Endothelial cell of umbilical vein (primary cell): ENCODE results near the gene APBA2. TPM values are rescaled to one million over a fixed set of nuclear protein-coding genes. Genes with fewer than 3 reads are reported as not detected.

Experiments used
- BruUV-seq: library from RNA; stranded (reverse); fragments of 400-500 nt; replicated peaks from 2 replicates; lab custom pipeline; 2021; lab: Mats Ljungman, UMichigan
- CTCF ChIA-PET: fragments of 300-600, 350-600 bp; sonication (Branson Sonifier 250); formaldehyde crosslinking; loops from one replicate; lab custom pipeline; 2021; ENCODE audit warnings: antibody characterized with exemption, inconsistent platforms; lab: Charles Lee
- POLR2A ChIA-PET: fragments of 300-600, 350-600 bp; sonication (Branson Sonifier 250); formaldehyde crosslinking; loops from one replicate; lab custom pipeline; 2021; ENCODE audit warnings: antibody characterized with exemption, inconsistent platforms; lab: Charles Lee
- DNase-seq: peaks from one replicate; pipeline ENCODE4 v3.0.0-alpha.2; 2011; ENCODE audit warnings: low read depth, low spot score
- FAIRE-seq: peaks from 2 replicates; lab custom pipeline; 2011; peaks lifted over from hg19 to GRCh38; lab: Jason Lieb, UNC
- H2AFZ ChIP-seq: 2 replicates; pipeline ENCODE4 v1.6.0; 2012; ENCODE audit warnings: low read depth, low read length, control low read depth, inconsistent platforms
- H3K27ac ChIP-seq: 2 replicates; pipeline ENCODE4 v1.5.1; 2011; ENCODE audit warnings: low read depth, mild to moderate bottlenecking, control low read depth, low read length, moderate library complexity; ENCODE audit not compliant: insufficient read depth
- H3K27me3 ChIP-seq, 2 experiments: 2 replicates each; pipeline versions ENCODE4 v1.6.0 to v1.6.1; 2011; ENCODE audit warnings: low read length in 2 of 2, mixed read lengths in 1 of 2; ENCODE audit not compliant: control insufficient read depth in 2 of 2, insufficient read depth in 2 of 2
- H3K36me3 ChIP-seq, 2 experiments: 2 replicates in 1 of 2; 3 replicates in 1 of 2; pipeline ENCODE4 v1.5.1; 2011; ENCODE audit warnings: low read length in 2 of 2, mild to moderate bottlenecking in 1 of 2, moderate library complexity in 1 of 2; ENCODE audit not compliant: control insufficient read depth in 2 of 2, insufficient read depth in 2 of 2; ENCODE audit errors: extremely low read depth in 1 of 2
- H3K4me1 ChIP-seq: 3 replicates; pipeline ENCODE4 v1.5.1; 2011; ENCODE audit warnings: mild to moderate bottlenecking, low read length; ENCODE audit not compliant: control insufficient read depth, insufficient read depth; ENCODE audit errors: extremely low read depth
- H3K4me2 ChIP-seq: 2 replicates; pipeline ENCODE4 v1.6.1; 2011; ENCODE audit warnings: low read length, control low read depth, mixed read lengths; ENCODE audit not compliant: insufficient read depth
- H3K4me3 ChIP-seq, 3 experiments: fragments of 200-600 bp in 1 of 3; sonication (generic), shearing (Covaris generic) in 1 of 3; replicated peaks in 1 of 3; 2 replicates each; pipeline ENCODE4 v1.5.1; 2011 to 2016; ENCODE audit warnings: control low read depth in 3 of 3, low read length in 3 of 3, mild to moderate bottlenecking in 2 of 3, inconsistent platforms in 1 of 3, low read depth in 1 of 3, moderate library complexity in 1 of 3; ENCODE audit not compliant: insufficient read depth in 1 of 3
- H3K79me2 ChIP-seq: 2 replicates; pipeline ENCODE4 v1.6.0; 2012; ENCODE audit warnings: low read length, inconsistent platforms; ENCODE audit not compliant: control insufficient read depth, insufficient read depth
- H3K9ac ChIP-seq: replicated peaks from 2 replicates; pipeline ENCODE3; 2011; ENCODE audit warnings: low read length, control low read depth; ENCODE audit not compliant: insufficient read depth; ENCODE audit errors: extremely low read depth
- H3K9me1 ChIP-seq: replicated peaks from 3 replicates; pipeline ENCODE4 v1.6.0; 2011; ENCODE audit warnings: mild to moderate bottlenecking, low read length; ENCODE audit not compliant: control insufficient read depth, insufficient read depth; ENCODE audit errors: extremely low read depth
- H3K9me3 ChIP-seq: replicated peaks from 2 replicates; pipeline ENCODE4 v1.5.1; 2012; ENCODE audit warnings: low read length, inconsistent platforms; ENCODE audit not compliant: control insufficient read depth, insufficient read depth
- H4K20me1 ChIP-seq: replicated peaks from 2 replicates; pipeline ENCODE3; 2011; ENCODE audit warnings: mild to moderate bottlenecking, low read length; ENCODE audit not compliant: control insufficient read depth, insufficient read depth; ENCODE audit errors: extremely low read depth
- CTCF ChIP-seq, 2 donors: IDR thresholded peaks; 1 replicate in 1 of 2; 2 replicates in 1 of 2; pipeline ENCODE4 v1.5.1; 2011; ENCODE audit warnings: low read length in 2 of 2, mild to moderate bottlenecking in 2 of 2, moderate library complexity in 2 of 2, control low read depth in 1 of 2, inconsistent platforms in 1 of 2, low read depth in 1 of 2; ENCODE audit not compliant: insufficient read depth in 1 of 2; ENCODE audit errors: extremely low read depth in 1 of 2
- EZH2 ChIP-seq: IDR thresholded peaks from 2 replicates; pipeline ENCODE4 v1.6.1; 2012; ENCODE audit warnings: borderline replicate concordance, low read depth, mild to moderate bottlenecking, moderate library complexity, low read length, inconsistent platforms; ENCODE audit not compliant: severe bottlenecking
- FOS ChIP-seq: IDR thresholded peaks from 2 replicates; pipeline ENCODE4 v1.6.1; 2011; ENCODE audit warnings: mild to moderate bottlenecking, low read length, moderate library complexity, borderline replicate concordance; ENCODE audit not compliant: insufficient read depth
- GATA2 ChIP-seq: IDR thresholded peaks from 2 replicates; pipeline ENCODE4 v1.7.0; 2011; ENCODE audit warnings: low read depth, mild to moderate bottlenecking, moderate library complexity, mixed read lengths, low read length; ENCODE audit not compliant: insufficient read length, insufficient read depth
- JUN ChIP-seq: IDR thresholded peaks from 2 replicates; pipeline ENCODE4 v1.6.1; 2011; ENCODE audit warnings: borderline replicate concordance, low read depth; ENCODE audit not compliant: insufficient read length, insufficient read depth
- MAX ChIP-seq: IDR thresholded peaks from 2 replicates; pipeline ENCODE4 v1.6.1; 2011; ENCODE audit not compliant: insufficient read depth, insufficient read length
- MYC ChIP-seq: IDR thresholded peaks from one replicate; pipeline ENCODE4 v1.6.1; 2011; ENCODE audit warnings: mild to moderate bottlenecking, low read depth, low read length
- POLR2A ChIP-seq: IDR thresholded peaks from 2 replicates; pipeline ENCODE4 v1.6.1; 2012; ENCODE audit warnings: low read depth, mild to moderate bottlenecking, control low read depth, low read length
- POLR2AphosphoS5 ChIP-seq: IDR thresholded peaks from 2 replicates; pipeline ENCODE4 v1.6.1; 2012; ENCODE audit warnings: low read depth, mild to moderate bottlenecking, control low read depth, low read length, moderate library complexity; ENCODE audit not compliant: insufficient read depth
- dilution Hi-C: fragments of 300-500 bp; cut with MboI; formaldehyde crosslinking; loops from one replicate; pipeline ENCODE4 v1.15.0; 2019; ENCODE audit warnings: low sequenced_read_pairs; ENCODE audit not compliant: extremely low pct_ligation_motif_present
- intact Hi-C: fragments of 100-400 bp; cut with micrococcal nuclease; formaldehyde crosslinking; loops from one replicate; pipeline ENCODE4 v1.10.0; 2022
- polyA plus RNA-seq, 4 experiments: library from polyadenylated mRNA; depleted of rRNA in 3 of 4; stranded (reverse) in 3 of 4; unstranded in 1 of 4; fragments of >200 nt; gene quantifications; 2 replicates each; pipeline versions ENCODE4 v1.2.1 to v1.2.3, GENCODE V29; 2011 to 2012; ENCODE audit warnings: missing spikeins in 1 of 4
- total RNA-seq: library from RNA; stranded (reverse); gene quantifications from 2 replicates; pipeline ENCODE4 v1.2.3, GENCODE V29; 2021

APBA2 gene
- total and polyA plus RNA-seq, 2 donors (not counting 3 experiments of a cell fraction or from before 2014, with no cell fraction given): 5.7 to 11.1 TPM

GRCh38 chr15:28885128-28885629, 595 bp upstream of the APBA2 start:
- Histone ChIP-seq H3K4me3 (peak overlapping the region; percentile 51 to 61 (median 59)), H2AFZ (peak overlapping the region; percentile 97), H3K79me2 (no peaks in the 10 kb centered on the region), H3K27me3 (peaks cover 0 to 2% of the 10 kb centered on the region in 2 experiments), H3K9me1 (no peaks in the 10 kb centered on the region), H3K9ac (peak overlapping the region; percentile 37), H3K4me1 (peaks cover 4% of the 10 kb centered on the region), H3K9me3 (no peaks in the 10 kb centered on the region), H4K20me1 (no peaks in the 10 kb centered on the region), H3K36me3 (no peaks in the 10 kb centered on the region), H3K27ac (no peak overlapping the region), H3K4me2 (peak overlapping the region; percentile 78)
- TF ChIP-seq GATA2: no peak
- TF ChIP-seq POLR2AphosphoS5: no peak
- TF ChIP-seq MAX: no peak
- TF ChIP-seq POLR2A: no peak
- no peak for TF ChIP-seq EZH2
- no peak for TF ChIP-seq MYC
- TF ChIP-seq FOS: no peak
- TF ChIP-seq JUN: no peak
- no peak for TF ChIP-seq CTCF (IDR thresholded peaks at IDR 0.05; ENCODE audit: extremely low read depth in 1 of 2, insufficient read depth in 1 of 2, low read depth in 1 of 2, low read length in 2 of 2)
- ChIA-PET CTCF (no interaction called here), POLR2A (no interaction called here)
- dilution Hi-C loops: no loop called here
- intact Hi-C loops: no loop called here
- BruUV-seq: no TSS peak
- no peak for FAIRE-seq
- DNase-seq: no peak
